ENCODE measurements around the gene RASGRF1.

- no peak for TF ChIP-seq ARNT (IDR thresholded peaks at IDR 0.05)
- no peak for TF ChIP-seq NFRKB (IDR thresholded peaks at IDR 0.05)
- TF ChIP-seq HDGF (IDR thresholded peaks at IDR 0.05; ENCODE audit: borderline replicate concordance), result no peak
- no peak for TF ChIP-seq BHLHE40 (IDR thresholded peaks at IDR 0.05; ENCODE audit: borderline replicate concordance)
- no peak for TF ChIP-seq ELF4 (IDR thresholded peaks at IDR 0.05)
- no peak for TF ChIP-seq FOXM1 (IDR thresholded peaks at IDR 0.05; ENCODE audit: borderline replicate concordance)
Measured at GRCh38 chr15:78928616-78929093, 161.9 kb downstream of the RASGRF1 start.
